GM19193 (cell line): ENCODE results near the gene ADAMTS15.

Experiments used
- POLR2A ChIP-seq: IDR thresholded peaks from 4 replicates; pipeline ENCODE4 v1.6.1; 2011; ENCODE audit not compliant: insufficient read depth, insufficient read length; ENCODE audit errors: extremely low read depth

ADAMTS15 gene

DNA sequence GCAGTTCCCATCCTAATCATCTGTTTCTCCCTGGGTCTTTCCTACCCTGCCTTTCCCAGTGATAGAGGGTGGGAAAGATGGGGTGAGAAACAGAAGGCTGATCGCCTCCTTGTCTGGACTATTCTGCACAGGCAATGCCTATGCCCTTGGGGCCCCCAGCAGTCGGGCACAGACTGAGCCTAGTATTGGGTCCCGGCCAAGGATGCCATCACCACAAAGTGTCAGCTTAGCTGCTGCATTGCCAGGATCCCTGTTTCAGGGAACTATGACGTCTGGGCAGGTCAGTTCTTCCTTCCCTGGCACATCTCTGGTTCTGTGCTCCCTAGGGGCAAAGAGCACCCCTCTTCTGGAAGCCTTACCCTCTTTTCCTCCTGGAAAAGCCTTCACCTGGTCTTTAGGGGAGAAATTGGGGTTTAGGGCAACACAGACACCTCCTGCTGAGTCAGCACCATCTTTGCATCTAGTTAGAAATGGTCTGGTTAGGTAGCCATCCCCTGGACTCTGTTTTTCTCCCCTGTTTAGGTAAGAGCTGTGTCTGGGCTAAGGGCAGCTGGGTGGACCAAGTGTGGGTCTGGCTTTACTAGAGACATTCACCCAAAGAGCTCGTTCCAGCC lies 22.1 kb upstream of the ADAMTS15 start:
- no peak for TF ChIP-seq POLR2A

DNA sequence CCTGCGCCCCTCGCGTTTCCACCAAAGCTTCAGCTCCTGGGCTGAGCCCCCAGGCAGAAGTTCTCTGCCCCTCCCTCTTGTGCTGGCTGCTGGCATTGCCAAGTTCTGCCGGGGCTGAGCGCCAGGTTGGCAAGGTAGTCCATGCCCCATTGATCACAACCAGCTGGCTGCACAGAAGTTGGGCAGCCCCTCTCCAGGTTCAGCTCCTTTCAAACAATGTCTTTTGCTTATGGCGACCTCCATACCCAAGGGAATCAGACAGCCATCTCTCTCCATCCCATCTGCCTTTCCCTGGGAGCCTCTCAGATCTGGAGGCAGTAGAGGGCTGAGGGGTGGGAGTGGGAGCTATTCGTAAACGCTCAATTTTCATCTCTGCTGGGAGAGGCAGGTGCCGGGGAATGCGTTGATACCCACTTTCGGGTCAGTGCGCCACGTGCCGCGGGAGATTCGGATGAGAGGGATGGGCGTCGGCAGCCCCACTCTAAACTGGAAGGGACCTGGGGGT lies 21.6 kb upstream of the ADAMTS15 start:
- no peak for TF ChIP-seq POLR2A

DNA sequence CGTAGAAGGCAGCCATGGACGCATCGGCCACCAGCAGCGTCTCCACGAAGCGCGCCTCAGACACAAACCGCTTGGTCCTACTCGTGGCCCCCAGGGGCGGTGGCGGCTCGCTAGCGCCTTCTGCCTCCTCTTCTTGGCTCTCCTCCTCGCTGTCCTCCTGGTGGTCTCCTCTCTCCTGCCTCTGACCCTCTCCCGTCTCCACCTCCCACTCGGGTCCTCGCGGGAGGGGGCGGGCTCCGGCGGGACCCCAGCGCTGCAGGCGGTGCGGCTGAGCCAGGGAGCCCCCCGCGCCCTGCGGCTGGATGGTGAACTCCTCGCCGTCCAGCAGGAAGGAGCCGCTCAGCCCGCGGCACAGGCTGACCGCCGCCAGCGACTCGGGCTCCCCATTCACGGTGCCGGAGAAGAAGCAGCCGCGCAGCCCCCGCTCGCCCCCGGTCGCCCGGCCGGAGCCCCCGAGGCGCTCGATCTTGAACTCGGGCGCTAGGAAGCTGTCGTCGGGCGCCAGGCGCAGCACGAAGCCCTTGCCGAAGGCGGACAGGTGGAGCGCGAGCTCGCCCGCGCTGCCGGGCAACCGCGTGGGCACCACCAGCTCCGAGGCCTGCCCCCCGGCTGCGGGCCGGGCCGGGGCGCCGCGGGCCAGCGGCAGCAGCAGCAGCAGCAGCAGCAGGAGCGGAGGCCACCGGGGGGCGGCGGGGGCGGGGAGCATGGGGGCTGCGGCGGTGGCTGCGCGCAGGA lies 20.7 kb upstream of the ADAMTS15 start:
- TF ChIP-seq POLR2A, result no peak

DNA sequence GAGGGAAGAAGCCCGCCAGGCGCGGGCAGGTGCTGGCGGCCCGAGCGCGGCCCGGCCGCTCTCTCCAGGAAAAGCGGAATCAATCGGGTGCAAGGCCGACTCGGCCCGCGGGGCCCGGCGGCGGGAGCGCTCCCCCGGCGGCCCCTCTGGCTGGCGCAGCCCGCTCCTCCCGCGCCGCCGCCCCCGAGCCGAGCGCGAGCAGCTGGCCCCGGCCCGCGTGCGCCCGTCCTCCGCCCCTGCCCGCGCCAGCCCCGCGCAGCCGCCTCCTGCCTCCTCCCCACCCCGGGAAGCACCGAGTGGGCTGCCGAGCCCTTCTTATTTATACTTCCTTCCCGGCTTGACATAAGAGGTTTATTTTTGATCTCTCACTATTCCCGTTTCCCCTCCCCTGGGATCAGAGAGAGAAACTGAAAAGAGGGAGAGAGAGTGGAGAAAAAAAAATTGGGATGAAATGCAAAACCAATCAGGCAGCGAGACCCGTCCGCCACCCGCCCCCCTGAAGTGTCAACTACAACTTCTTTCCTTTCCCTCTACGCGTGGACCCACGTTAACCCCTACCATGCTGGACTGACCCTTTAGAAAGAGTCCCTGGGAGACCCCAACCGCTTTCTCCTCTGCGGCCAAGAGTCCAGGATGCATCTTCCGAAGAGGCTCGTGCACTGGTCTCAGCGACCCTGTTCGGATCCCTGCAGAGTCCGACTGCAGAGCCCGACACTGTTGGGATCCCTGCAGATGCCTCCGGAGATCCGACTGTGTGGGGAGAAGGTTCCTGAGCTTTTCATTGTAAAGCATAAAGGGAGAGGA lies 19.9 kb upstream of the ADAMTS15 start, which contains the start of gene ADAMTS8:
Gene ADAMTS8 (minus strand): TSS at position 294 of the 804 bp plus-strand sequence. CDS start 323 bp downstream, outside the sequence.
- no peak for TF ChIP-seq POLR2A

DNA sequence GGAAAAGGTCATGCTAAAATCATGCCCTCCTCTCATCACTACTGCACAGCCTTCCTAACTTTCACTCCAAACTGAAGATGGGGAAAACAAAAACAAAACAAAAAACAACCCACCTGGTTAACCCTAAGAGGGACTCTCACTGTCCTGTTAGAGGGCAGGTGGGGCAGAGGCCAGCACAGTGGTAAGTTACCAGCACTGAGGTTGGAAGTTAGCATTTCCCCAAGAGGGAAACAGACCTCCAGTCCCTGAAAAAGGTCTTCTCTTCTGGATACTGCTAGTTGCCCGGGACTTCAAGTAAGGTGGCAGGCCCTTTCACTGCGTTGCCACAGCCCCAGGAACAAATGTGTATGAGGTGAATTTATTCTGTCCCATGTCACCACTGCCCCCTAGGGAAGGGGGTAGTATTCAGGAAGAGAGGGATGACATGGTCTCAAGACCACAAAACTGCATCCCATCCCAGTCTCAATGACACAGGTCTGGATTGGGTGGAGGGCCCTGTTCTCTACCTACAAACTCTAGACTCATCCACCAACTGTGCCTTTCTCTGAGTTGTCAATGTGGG lies 19.2 kb upstream of the ADAMTS15 start:
- no peak for TF ChIP-seq POLR2A

- no peak for TF ChIP-seq POLR2A
Observed at GRCh38 chr11:130429983-130430382, 18.5 kb upstream of the ADAMTS15 start.

- TF ChIP-seq POLR2A, result no peak
Observed at GRCh38 chr11:130431331-130431773, 17.1 kb upstream of the ADAMTS15 start.

DNA sequence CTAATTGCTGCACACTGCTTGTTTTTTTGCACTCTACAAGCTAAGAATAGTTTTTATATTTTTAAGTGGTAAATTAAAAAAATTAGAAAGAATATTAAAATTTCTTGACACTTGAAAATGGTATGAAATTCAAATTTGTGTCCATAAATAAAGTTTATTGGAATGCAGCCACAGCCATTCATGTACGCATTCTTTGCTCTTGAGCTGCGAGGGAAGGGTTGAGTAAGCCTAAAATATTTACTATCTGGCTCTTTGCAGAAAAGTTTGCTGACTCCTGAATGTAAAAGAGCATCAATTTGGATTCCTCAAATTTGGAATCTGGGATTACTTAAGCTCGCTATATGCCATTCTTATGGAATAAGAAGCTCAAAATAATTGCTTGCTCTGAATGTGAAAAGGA lies 16.6 kb upstream of the ADAMTS15 start:
- TF ChIP-seq POLR2A, result no peak

DNA sequence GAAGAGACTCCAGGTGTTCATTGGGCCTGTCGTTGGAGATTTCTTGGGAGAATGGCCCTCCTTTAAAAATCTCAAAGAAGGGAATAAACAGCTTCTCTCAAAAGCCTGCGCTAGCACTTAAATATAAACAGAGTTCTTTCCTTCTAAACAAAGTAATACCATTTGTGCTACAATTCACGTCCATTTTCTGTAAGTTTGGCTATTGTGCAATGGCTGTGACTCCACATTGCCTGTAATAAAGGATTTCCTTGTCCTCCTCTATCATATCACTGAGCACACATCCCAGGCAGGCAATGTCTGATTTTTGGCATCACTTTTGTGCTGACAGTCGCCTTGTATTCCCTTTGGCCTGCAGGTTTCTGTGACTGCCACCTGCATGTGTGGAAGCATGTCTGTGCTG lies 15.1 kb upstream of the ADAMTS15 start:
- TF ChIP-seq POLR2A, result no peak

DNA sequence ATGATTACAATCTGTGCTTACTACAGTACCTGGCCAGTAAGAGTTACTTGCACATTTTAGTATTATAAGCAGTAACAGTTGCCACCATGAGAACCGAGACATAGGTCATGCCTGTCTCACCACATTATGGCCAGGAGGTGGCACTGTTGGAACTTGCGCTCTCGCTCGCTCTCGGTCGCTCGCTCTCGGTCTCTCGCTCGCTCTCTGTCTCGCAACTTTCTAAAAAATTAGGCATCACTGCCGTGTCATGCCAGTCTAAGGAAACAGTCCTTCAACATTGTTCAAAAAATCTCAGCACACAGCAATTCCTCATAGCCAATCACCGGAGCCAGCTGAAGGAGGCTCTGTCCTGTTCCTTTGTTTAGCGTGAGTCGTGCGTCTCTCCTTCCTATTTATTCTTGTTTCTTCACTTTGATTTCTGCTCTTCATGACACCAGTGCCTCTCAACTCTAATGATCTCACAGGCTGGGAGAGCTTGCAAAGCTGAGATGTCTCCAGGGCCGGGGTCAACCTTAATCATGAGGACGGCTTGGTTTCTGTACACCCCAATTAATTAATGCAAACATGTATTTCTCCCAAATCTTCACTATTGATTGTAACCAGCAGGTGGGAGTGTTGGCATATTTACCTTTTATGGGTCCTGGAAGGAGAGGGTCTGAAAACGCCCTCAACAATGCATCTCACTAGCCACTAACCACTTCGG lies 13.8 kb upstream of the ADAMTS15 start:
- no peak for TF ChIP-seq POLR2A

- no peak for TF ChIP-seq POLR2A
Observed at GRCh38 chr11:130435671-130436070, 12.8 kb upstream of the ADAMTS15 start.

- TF ChIP-seq POLR2A, result no peak
Observed at GRCh38 chr11:130436171-130436570, 12.3 kb upstream of the ADAMTS15 start.

DNA sequence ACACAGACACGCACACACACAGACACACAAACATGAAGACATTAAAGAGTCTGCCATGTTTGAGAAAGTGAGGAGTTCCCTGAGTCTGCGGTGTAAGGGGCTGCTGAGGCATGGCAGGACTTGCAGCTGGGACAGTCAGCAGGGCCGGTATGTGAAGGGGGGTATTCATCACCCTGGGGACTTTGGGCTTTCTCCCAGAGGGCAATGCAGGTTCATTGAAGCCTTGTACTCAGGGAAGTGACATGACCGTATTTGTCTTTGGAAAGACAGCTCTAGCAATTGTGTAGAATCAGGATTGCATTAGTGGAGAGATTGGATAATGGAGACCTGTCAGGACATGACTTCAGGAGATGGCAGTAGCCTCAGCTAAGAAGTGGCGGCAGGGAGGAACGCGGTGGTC lies 10.6 kb upstream of the ADAMTS15 start:
- no peak for TF ChIP-seq POLR2A

- TF ChIP-seq POLR2A, result no peak
Observed at GRCh38 chr11:130439160-130439519, 9.3 kb upstream of the ADAMTS15 start.
